ENCODE measurements around the gene MVB12B. TPM values are rescaled to one million over a fixed set of nuclear protein-coding genes. Genes with fewer than 3 reads are reported as not detected.
A peak's percentile ranks its signal among the peaks of the same experiment; 100 is the strongest.

Gene MVB12B
- total and polyA plus RNA-seq, 2 donors (not counting 1 experiment from before 2014, with no cell fraction given) = 2.5 to 2.6 TPM

DNA sequence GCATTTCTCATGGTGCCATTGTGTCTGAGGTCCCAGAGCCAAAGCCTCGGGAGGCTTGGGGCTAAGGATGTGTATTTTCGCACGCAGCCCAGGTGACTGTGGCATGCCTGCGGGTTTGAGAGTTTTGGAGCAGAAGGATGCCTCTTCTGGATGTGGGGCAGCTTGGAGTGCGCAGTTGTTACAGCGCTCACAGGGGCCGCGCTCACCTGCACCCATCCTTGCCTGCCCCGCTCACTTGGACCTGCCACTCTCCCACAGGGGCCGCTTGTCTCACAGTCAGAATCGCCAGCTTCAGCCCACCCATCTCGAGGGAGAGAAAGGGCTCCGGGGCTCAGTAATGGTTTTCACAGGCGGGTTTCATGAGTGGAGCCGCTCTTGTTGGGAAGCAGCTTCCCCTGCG, 132.9 kb downstream of the MVB12B start:
- Histone ChIP-seq H2AFZ (ENCODE audit: low read length) (no peak overlapping the region), H3K27ac (ENCODE audit: insufficient read depth, low read length) (no peak overlapping the region), H3K9ac (ENCODE audit: insufficient read depth, low read length) (no peak overlapping the region), H3K36me3 (ENCODE audit: control insufficient read depth, insufficient read depth, low read length) (no peaks in the 10 kb centered on the region), H3K4me3 (replicated peaks in 1 of 4; ENCODE audit: control extremely low read depth in 1 of 4, insufficient read depth in 1 of 4, low read depth in 3 of 4, low read length in 4 of 4) (no peak overlapping the region), H3K79me2 (ENCODE audit: control insufficient read depth, insufficient read depth, low read length) (no peaks in the 10 kb centered on the region), H3K4me2 (ENCODE audit: extremely low read depth, insufficient read depth, low read length) (no peak overlapping the region), H3K4me1 (ENCODE audit: control insufficient read depth, extremely low read depth, insufficient read depth, low read length) (no peaks in the 10 kb centered on the region), H3K9me3 (ENCODE audit: control insufficient read depth, insufficient read depth, low read depth, low read length) (no peaks in the 10 kb centered on the region), H4K20me1 (ENCODE audit: control insufficient read depth, extremely low read depth, insufficient read depth, low read length) (no peaks in the 10 kb centered on the region), H3K27me3 (ENCODE audit: control insufficient read depth, insufficient read depth, low read length) (no peaks in the 10 kb centered on the region)
- TF ChIP-seq, protein P1, sequence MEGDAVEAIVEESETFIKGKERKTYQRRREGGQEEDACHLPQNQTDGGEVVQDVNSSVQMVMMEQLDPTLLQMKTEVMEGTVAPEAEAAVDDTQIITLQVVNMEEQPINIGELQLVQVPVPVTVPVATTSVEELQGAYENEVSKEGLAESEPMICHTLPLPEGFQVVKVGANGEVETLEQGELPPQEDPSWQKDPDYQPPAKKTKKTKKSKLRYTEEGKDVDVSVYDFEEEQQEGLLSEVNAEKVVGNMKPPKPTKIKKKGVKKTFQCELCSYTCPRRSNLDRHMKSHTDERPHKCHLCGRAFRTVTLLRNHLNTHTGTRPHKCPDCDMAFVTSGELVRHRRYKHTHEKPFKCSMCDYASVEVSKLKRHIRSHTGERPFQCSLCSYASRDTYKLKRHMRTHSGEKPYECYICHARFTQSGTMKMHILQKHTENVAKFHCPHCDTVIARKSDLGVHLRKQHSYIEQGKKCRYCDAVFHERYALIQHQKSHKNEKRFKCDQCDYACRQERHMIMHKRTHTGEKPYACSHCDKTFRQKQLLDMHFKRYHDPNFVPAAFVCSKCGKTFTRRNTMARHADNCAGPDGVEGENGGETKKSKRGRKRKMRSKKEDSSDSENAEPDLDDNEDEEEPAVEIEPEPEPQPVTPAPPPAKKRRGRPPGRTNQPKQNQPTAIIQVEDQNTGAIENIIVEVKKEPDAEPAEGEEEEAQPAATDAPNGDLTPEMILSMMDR (conservative IDR thresholded peaks at IDR 0.05 in 1 of 2, IDR thresholded peaks at IDR 0.05 in 1 of 2; ENCODE audit: low read depth in 1 of 2, low read length in 2 of 2) = no peak
- TF ChIP-seq EZH2 (IDR thresholded peaks at IDR 0.05; ENCODE audit: low read length, missing control alignments) = no peak
- no peak for DNase-seq (ENCODE audit: low read depth in 2 of 2)

DNA sequence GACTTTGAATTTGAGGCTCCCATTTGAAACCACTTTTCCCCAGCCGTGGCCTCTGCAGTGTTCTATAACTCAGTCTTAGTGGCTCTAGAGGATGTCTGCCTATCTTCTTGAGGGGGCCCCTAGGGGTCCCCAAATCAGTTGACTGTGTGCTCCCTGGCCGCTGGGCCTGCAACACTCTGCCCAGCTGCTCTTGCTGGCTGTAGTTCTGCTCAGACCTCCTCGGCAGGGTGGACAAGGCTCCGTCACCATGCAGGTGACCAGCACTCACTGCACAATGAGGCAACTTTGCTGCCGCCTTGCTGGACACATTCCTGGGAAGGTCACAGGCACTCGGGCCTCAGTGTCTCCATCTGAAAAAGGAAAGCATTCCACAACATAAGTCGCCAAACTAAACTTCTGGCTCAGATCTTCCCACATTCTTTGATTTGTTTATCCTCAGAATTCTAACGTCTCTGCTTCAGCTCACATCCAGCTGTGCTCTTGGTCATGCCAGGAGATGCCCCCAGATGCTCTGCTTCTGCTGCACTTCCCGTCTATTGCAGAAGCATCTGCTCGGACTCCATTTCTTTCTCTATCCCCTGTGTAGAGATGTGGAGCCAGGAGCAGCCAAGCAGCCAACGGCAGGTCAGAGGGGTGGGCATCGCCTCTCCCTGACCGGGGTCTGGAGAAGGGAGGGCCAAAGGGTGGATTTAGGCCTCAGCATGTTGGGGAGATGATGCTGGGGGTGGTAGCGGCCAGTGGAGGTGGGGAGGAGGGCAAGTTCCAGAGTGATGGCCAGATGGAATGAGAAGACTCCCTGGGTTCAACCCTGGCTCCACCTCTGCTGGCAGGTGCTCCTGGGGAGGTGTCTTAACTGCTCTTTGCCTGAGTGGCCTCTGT, 133.6 kb downstream of the MVB12B start:
- Histone ChIP-seq H3K79me2 (ENCODE audit: control insufficient read depth, insufficient read depth, low read length) (no peaks in the 10 kb centered on the region), H3K4me2 (ENCODE audit: extremely low read depth, insufficient read depth, low read length) (no peak overlapping the region), H3K27me3 (ENCODE audit: control insufficient read depth, insufficient read depth, low read length) (no peaks in the 10 kb centered on the region), H3K27ac (ENCODE audit: insufficient read depth, low read length) (no peak overlapping the region), H3K9me3 (ENCODE audit: control insufficient read depth, insufficient read depth, low read depth, low read length) (no peaks in the 10 kb centered on the region), H3K4me3 (replicated peaks in 1 of 4; ENCODE audit: control extremely low read depth in 1 of 4, insufficient read depth in 1 of 4, low read depth in 3 of 4, low read length in 4 of 4) (no peak overlapping the region), H4K20me1 (ENCODE audit: control insufficient read depth, extremely low read depth, insufficient read depth, low read length) (no peaks in the 10 kb centered on the region), H2AFZ (ENCODE audit: low read length) (no peak overlapping the region), H3K36me3 (ENCODE audit: control insufficient read depth, insufficient read depth, low read length) (no peaks in the 10 kb centered on the region), H3K9ac (ENCODE audit: insufficient read depth, low read length) (no peak overlapping the region), H3K4me1 (ENCODE audit: control insufficient read depth, extremely low read depth, insufficient read depth, low read length) (no peaks in the 10 kb centered on the region)
- DNase-seq (ENCODE audit: low read depth in 2 of 2) = peak in 1 of 2 donors; percentile 12
- TF ChIP-seq EZH2 (IDR thresholded peaks at IDR 0.05; ENCODE audit: low read length, missing control alignments) = no peak
- TF ChIP-seq, protein P1 (conservative IDR thresholded peaks at IDR 0.05 in 1 of 2, IDR thresholded peaks at IDR 0.05 in 1 of 2; ENCODE audit: low read depth in 1 of 2, low read length in 2 of 2) = no peak

DNA sequence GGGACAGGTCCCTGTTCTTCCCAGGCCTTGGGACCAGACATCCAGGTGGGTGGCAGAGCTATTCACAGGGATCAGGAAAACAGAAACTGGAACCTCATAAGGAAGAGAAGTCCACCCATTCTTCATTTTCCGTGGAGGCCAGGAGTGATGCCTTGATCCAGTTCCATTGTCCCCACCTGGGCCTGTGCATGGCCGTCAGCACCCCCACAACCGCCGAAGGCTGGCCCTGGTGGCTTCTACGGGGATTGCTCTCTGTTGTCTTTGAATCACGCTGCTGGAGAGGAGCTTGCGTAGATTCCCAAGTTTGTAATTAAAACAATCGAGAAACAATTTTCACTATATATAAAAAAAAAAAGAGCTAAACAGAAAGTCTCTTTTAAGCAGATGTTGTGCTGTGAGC, 134.4 kb downstream of the MVB12B start:
- DNase-seq (ENCODE audit: low read depth in 2 of 2) = no peak
- Histone ChIP-seq H3K9ac (ENCODE audit: insufficient read depth, low read length) (no peak overlapping the region), H3K79me2 (ENCODE audit: control insufficient read depth, insufficient read depth, low read length) (no peaks in the 10 kb centered on the region), H3K27ac (ENCODE audit: insufficient read depth, low read length) (no peak overlapping the region), H3K9me3 (ENCODE audit: control insufficient read depth, insufficient read depth, low read depth, low read length) (no peaks in the 10 kb centered on the region), H2AFZ (ENCODE audit: low read length) (no peak overlapping the region), H3K36me3 (ENCODE audit: control insufficient read depth, insufficient read depth, low read length) (no peaks in the 10 kb centered on the region), H3K4me1 (ENCODE audit: control insufficient read depth, extremely low read depth, insufficient read depth, low read length) (no peaks in the 10 kb centered on the region), H3K4me2 (ENCODE audit: extremely low read depth, insufficient read depth, low read length) (no peak overlapping the region), H3K4me3 (replicated peaks in 1 of 4; ENCODE audit: control extremely low read depth in 1 of 4, insufficient read depth in 1 of 4, low read depth in 3 of 4, low read length in 4 of 4) (no peak overlapping the region), H4K20me1 (ENCODE audit: control insufficient read depth, extremely low read depth, insufficient read depth, low read length) (no peaks in the 10 kb centered on the region), H3K27me3 (ENCODE audit: control insufficient read depth, insufficient read depth, low read length) (no peaks in the 10 kb centered on the region)
- TF ChIP-seq, protein P1 (conservative IDR thresholded peaks at IDR 0.05 in 1 of 2, IDR thresholded peaks at IDR 0.05 in 1 of 2; ENCODE audit: low read depth in 1 of 2, low read length in 2 of 2) = no peak
- TF ChIP-seq EZH2 (IDR thresholded peaks at IDR 0.05; ENCODE audit: low read length, missing control alignments) = no peak

All from fibroblast of lung (primary cell).